HK-2 (cell line): ENCODE measurements around the gene TUBGCP6.

Experiments
- DNase-seq: peaks from one replicate; pipeline ENCODE4 v3.0.0-alpha.2; 2018; ENCODE audit not compliant: unreplicated experiment

The TUBGCP6 gene

DNA sequence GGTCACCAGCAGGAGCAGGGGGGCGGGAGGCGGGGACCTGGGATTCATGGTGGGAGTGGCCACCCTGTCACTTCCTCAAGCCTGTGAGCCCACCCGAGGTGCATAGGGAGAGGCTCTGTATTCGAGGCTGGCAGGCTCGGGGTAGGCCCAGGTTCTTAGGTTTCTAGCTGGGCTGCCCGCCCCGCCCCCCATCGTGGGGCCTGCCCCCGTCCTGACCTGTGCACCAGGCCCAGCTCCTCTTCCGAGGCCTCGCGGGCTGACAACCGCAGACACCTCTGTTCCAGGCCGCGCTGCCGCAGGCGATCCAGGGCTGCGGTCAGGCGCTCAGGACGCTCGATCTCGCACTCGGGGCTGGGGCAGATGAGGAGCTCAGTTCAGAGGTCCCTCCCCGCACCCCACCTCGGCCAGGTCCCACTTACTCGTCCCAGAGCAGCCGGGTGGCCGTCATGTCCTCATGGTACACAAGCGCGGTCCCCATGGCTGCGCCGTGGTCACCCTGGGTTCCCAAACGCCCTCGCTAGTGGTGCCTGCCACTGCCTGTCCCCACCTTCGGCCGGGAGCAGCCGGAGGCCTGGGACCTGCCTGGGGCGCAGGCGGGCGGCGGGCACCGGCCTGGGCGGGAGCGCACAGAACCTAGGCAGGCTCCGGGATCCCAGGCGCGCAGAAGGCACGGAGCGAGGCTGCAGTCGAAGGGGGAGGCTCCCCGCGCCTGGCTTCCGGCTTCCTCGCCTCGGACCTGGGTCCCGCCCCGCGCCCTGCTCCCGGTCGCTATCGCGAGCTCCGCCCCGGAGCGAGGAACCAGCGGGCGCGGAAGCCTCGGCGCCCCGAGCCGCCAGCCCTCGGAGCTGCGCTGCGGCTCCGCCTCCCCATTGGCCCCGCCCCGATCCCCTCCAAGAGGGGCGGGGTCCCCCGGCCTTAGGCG, 6.0 kb upstream of the TUBGCP6 start, which contains the start of gene HDAC10:
TSS of gene HDAC10 (minus strand) at position 711 of the 922 bp plus-strand sequence. CDS start at position 478, 233 bp downstream.
- peak; percentile 78 for DNase-seq

DNA sequence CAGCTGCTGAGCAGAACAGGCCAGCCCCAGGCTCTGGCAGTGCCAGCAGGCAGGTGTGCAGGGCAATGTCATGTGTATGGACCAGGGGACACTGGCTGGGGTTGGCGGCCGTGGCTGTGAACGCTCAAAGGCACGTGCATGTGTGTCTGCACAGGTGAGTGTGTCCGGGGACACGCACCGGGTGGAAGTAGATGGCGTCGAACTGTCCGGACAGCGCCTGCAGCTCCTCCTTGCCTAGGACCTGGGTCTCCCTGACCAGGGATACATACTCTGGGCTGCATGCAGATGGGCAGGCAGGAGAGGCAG, 5.4 kb upstream of the TUBGCP6 start:
- no peak for DNase-seq

DNA sequence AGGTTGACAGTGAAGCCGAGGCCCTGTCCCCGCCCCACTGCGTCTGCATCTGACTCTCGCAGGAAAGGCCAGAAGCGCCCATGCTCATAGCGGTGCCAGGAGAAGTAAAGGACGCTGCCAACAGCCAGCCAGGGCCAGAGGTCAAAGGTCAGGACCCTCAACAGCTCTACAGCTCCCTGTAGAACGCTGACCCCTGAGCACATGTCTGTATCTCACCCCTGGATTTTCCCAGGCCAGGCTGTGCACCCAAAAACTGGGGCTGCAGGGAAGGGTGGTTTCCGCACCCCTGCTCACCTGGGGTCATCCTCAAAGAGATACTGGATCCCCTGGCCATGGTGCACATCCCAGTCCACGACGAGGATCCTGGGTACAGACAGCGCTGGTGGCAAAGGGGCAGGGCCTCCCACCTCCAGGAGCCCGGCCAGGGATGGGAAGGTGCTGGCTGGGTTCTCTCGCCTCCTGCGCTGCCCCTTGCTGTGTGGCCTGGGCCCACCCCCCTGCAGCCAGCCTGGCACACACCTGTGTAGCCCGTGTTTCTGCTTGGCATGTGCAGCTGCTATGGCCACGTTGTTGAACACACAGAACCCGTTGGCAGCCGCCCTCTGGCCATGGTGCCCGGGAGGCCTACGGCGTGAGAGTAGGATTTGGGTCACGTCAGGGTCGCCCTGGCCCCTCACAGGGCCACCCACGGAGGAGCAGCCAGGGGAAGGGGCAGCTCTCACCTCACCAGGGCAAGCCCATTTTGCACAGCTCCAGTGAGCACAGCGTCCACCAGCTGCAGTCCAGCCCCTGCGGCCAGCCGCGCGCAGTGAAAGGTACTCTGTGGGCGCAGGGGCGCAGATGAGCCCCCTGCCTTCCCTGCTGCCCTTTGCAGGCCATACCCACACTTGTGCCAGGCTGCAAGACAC, 4.8 kb upstream of the TUBGCP6 start:
- no peak for DNase-seq

DNA sequence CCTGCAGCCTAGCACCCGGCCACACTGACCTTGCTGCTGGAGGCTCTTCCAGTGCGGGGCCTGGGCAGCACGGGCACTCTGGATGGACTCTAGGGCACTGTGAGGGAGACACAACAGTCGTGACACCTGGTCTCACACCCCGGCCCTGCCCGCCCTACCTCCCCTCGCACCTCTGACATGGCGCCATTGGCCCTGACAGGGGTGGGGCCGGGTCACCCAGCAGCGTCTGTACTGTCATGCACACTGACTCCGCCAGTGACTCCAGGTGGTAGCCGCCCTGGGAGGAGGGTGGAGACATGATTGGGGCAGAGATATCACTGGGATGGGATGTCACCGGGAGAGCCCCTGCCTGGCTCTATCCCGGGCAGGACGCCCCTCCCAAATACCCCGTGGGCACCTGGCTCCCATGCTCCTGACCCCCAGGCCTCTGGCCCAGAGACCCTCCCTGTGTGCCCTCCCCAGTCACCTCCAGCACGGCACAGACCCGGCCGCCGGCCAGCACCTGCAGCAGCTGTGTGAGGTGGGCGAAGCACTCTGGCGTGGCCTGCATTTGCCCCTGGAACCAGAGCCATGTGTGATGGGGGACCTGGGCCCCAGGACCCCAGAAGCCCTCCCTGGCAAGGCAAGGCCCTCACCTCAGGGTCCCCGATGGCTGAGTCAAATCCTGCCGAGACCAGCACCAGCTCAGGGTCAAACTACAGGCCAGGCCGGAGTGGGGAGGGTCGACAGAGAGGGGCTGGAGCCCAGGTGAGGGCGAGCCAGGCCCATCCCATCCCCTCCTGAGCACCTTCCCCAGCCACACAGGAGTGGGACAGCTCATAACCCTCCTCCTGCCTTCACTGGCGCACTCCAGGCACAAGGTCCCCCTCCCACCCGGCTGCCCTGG, 3.6 kb upstream of the TUBGCP6 start:
- no peak for DNase-seq

DNA sequence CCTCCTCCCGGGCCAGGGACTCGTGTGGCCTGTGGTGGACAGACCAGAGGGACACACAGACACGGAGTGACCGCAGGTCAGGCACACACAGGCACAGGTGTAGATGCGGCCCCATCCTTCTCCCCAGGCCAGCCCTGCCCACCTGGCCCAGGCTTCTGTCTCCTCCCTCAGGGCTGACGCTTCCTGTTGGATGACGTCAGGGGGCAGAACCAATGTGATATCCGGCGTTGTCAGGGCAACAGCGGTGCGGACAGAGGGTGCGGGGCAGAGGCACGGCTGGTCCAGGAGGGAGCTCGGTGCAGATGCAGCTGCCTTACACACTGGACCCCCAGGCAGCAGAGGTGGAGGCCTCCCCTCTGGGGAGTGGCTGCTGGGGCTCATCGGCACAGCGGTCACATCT, 2.9 kb upstream of the TUBGCP6 start:
- DNase-seq: no peak

DNA sequence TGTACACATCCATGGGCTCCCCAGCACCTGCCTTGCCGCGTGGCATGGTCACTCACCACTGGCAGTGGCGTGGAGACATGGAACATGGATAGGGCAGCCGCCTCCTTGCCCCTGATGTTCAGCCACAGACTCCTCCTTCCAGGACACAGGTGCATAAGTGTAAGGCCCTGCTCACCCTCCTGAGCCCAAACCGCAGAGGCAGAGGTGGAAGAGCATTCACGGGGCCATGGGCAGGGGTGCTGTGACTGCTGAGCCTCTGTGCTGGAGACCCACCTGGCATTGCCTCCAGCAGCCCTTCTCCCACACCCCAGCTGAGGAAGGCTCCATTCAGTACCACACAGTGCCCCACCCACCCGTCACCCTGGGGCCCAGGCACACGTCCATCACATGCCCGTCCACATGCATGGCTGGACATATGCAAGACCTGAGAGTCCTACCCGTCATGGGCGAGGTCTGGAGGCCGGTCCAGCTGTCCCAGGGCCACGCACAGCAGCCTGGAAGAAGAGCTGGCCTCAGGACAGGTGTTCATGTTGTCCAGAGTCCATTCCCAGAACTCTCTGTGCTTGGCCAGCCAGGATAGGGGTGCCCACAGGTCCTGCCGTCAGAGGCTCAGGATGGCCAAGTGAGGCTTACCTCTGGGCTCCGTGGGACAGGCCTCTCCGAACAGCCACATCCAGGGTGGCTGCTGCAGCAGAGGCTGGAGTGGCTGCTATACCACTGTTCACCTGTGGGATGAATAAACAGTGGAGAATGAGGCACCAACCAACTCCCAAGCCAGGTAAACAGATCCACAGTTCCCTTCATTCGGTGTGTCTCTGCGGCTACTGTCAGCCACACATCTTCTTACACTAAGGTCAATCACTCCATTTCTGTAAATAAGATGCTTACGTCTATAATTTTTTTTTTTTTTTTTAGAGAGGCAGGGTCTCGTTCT, 1.7 kb upstream of the TUBGCP6 start:
- DNase-seq: no peak

DNA sequence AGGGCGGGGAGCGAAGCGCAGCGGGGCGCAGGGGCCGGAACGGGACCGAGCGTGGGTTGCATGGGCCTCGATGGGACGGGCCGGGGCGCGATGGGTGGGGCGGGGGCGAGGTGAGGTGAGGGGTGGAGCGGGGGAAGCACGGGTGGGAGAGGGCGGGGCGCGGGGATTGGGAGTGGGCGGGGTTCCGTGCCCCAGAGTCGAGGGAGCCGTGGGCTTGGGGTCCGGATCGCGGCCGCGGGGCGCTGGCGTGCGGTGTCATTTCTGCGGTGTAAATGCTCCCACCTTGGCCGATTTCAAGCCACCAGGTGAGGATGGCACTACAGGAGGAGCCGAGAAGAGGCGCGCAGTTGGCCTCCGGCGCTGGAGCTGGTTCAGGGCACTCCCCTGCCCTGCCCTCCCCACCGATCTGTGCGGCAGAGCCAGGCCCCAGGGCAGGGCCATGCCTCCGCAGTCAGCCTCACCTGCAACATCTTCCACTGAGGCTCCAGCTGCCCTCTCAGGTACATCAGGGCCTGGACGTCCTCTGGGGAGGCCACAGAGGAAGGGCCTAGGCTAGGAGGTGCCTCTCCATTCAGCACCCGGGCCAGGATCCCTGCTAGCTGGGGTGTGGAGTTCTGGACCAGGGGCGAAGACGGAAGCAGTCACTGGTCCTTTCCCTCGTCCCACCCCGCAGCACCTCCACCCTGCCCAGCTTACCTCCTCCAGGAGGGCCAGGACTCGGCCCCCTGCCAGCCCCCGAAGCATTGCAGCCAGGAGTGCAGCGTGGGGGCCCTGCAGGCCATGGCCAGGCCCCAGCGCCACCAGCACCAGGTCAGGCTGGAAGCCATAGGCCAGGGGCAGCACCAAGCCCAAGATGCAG, 620 bp upstream of the TUBGCP6 start:
- DNase-seq: no peak

DNA sequence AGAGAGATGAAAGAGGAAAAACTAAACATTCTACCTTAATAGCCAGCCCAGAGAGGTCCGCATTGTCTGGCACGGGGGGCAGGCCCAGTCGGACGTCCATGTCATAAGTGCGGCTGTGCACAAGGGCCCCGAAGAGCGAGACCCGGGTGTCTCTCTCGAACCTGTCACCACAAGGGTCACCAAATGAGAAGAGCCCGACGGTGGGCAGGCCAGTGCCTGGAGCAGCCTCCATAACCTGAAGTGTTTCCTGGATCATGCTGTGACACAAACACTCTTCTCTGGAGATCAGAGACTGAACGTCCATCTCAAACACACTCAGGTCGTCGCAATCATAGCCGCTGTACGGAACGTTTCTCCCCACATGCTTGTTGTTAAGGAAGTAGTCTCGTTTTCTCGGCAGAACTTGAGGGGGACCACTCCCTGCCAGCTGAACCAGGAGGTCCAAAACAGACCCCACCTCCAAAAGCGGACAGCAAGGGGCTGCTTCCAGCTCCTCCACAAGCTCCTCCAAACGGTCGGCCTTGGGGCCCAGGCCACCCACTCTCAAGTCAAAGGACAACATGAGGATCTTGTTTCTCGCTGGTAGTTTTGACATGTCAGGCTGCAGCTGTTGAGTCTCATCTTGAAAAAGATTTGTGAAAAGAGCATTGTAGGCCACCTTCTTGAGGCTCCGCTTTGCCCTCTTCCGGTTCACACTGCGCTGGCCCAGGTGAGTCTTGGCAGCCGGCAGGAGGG, 971 bp downstream of the TUBGCP6 start:
- DNase-seq: no peak

DNA sequence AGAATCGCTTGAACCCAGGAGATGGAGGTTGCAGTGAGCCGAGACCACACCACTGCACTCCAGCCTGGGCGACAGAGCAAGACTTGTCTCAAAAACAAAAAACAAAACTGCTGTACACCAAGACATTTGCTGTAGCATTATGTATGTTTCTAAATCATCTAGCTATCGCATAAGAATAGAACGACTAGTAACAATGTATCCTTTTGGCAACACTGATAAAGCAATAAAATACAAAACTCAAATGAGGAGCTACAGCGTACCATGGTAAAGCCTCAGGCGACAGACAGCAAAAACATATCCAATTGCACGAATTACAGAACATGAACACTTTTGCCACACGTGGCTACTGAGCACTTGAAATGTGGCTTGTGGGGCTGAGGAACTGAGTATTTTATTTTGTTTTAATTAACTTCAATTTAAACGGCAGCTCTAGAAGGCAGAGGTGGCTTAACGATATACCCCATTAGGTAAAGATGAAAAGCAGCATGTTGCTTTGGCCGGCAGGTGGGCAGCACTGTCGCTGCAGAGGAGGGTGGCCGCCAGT, 2.3 kb downstream of the TUBGCP6 start:
- DNase-seq: no peak

DNA sequence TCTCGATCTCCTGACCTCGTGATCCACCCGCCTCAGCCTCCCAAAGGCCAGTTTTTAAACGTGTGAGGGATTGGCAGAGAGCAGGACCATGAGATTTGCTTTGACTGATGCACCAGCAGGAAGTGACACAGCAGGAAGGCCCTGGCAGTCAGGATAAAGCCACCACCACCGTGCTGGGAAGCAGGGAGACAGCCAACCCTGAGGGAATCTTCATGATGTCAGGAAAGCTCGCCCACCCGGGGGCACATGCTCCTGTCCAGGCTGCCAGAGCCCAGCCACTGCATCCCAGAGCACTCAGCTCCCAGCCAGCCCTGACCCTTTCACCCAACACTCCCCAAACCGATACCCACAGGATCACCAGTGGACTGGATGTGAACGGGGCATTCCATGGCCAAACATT, 6.1 kb downstream of the TUBGCP6 start:
- no peak for DNase-seq

DNA sequence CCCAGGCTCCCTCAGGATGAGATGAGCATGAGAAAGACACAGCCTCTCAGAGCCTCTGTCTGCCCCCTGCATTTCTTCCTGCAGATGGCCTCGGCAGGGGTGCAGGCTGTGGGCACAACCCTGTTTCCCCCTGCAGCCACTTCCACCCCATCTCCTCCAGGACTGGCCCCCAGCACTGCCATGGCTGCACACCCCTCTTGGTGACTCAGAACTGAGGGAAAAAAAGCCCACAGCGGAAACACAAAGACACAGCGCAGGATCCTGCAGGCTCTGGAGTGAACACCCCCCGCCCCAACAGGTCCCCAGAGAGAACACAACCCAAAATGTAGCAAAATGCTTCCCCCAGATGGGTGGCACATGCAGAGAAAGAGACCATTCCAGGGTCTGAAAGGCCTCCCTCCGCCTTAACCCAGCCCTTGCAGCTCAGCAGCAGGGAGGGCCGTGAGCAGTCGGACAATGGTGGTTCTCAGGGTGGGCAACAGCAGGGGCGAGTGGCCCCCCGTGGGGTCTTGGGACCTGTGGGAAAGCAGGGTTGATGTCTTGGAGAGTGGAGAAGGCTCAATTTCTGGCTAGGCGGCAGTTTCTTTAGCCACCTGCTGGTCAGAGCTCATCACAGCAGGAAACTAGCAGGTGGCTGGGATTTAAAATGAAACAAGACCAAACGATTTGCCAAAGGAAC, 8.0 kb downstream of the TUBGCP6 start:
- DNase-seq: no peak

DNA sequence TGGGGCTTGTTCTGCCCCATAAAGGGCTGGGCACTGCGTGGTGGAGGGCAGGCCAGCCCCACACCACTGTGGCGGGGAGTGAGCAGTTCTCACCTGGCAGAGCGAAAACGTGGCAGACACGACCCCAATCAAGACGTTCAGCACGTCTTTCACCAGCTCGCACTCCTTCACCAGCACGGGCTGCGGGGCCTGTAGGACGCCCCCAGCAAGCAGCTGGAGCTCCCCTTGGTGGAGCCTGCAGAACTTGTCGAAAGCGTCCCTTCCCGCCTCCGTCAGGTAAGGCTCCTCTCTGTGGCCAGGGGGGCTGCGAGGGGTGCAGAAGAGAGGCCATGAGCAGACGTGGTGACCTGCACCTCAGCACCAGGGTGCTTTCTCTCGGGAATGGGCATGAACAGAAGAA, 11.6 kb downstream of the TUBGCP6 start:
- no peak for DNase-seq

DNA sequence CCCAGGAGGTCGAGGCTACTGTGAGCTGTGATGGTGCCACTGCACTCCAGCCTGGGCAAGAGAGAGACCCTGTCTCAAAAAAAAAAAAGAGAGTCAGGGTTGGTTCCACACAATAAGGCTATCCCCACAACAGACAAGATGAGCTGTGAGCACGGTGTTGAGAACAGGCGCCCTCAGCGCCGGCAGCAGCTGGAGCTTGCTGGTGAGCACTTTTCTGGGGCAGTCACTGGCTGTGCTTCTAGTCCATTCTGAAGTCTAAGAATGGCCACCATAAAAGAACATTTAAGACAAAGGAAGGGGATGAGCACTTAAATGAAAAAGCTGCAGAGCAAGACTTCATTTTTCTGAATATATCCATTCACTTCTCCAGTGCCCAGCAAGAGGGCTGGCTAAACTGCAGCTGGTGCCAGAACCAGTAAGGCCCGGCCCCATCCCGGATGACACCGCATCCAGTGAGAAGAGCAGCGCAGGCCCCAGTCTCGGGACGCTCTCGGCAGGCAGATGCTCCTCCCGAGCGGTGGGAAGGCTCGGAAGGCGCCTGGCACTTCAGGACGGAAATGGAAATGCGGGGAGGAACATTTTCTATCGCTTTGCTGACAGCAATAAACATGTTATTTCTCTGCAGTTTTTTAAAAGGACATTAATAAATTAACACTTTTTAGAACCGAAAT, 12.2 kb downstream of the TUBGCP6 start:
- no peak for DNase-seq

DNA sequence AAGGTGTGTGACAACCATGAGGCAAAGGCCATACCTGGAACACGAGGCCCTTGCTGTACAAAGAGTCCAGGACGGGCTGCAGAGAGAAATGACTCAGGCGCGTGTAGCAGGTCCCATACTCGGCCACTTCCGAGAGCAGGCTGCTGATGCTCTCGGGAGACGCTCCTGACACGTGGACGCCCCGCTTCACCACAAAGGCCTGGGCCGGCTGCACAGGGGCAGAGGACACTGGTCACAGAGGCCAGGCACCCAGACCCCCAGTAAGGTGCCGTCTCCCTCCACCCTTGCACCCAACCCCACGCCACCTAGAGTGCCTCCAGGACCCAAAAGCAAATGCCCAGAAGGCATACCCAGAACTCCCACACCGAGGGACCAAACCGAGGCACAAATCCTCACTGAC, 15.5 kb downstream of the TUBGCP6 start:
- DNase-seq: no peak

DNA sequence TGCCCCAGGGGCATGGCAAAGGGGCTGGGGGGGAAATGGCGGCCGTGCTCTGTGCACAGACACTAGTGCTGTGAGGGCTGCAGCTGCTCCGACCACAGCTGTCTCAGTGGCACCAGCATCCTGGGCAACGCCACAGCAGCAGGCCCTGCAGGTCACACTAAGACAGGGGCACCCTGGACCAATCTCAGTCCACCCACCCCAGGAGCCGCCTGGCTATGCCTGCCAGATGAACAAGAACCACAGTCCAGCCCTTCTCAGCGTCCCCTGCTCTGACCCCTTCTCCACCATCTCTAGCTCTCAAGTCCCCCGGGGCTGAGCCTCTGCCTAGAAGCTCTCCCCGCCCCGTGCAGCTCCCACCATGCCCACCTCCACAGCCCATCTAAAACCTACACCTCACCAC, 16.5 kb downstream of the TUBGCP6 start:
- DNase-seq: no peak

DNA sequence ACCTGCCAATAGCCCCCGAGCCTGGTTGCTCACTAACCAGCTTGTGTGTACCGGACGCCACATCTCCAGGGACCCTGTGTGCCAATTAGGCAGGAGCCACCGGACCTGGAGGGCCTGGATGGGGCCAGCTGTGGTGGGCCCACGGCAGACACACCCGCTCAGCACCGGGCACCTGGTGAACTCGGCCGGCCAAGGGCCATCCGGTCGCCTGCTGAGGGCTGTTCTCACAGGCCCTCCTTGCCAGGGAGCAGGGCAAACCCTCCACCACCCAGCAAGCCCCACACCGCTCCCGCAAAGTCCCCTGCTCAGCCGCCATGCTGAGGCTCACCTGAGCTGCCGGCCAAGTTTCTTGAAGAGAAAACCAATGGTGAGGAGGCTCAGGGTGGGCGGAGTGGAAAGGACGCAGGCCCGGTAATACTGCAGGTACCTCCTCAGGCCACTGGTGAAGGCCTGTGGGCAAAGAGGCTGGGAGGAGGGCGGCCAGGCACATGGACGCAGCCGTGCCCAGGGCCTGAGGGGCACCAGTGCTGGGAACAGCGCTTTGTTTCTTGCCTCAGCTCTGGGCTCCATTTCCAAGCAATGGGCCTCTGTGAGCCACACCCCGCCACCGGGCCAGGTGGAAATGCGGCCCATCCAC, 17.1 kb downstream of the TUBGCP6 start:
- no peak for DNase-seq

DNA sequence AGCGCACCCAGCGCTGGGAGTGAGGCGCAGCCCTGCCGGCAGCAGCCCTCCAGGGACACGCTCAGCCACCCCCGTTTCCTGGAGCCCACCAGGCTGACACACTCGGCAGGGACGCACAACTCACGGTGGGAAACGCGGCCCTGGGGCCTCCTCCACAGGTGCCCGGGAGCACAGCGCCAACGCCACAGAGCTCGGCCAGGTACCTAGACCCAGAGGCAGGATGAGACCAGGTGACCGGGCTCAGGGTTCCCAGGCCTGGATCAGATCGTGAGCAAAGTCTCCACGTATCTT, 18.0 kb downstream of the TUBGCP6 start:
- no peak for DNase-seq
